Activated naive CD8-positive, alpha-beta T cell (primary cell): ENCODE results near the gene SIGLEC6.

ENCODE experiments used
- H3K27ac Mint-ChIP-seq: one replicate; pipeline ENCODE4 v1.8.0; 2021; ENCODE audit warnings: mixed read lengths
- H3K27me3 Mint-ChIP-seq: one replicate; pipeline ENCODE4 v1.8.0; 2021; ENCODE audit warnings: mixed read lengths
- H3K36me3 Mint-ChIP-seq: one replicate; pipeline ENCODE4 v1.8.0; 2021; ENCODE audit warnings: mixed read lengths
- H3K4me1 Mint-ChIP-seq: one replicate; pipeline ENCODE4 v1.8.0; 2021; ENCODE audit warnings: low read depth, mixed read lengths
- H3K4me3 Mint-ChIP-seq: one replicate; pipeline ENCODE4 v1.8.0; 2021; ENCODE audit warnings: mild to moderate bottlenecking, mixed read lengths
- H3K9me3 Mint-ChIP-seq: one replicate; pipeline ENCODE4 v1.8.0; 2021; ENCODE audit warnings: low read depth, mixed read lengths

Gene SIGLEC6

GRCh38 chr19:51531349-51532315 lies at the start of gene SIGLEC6:
Gene SIGLEC6 (minus strand): TSS chr19:51531670. CDS start chr19:51531648, 22 bp downstream.
- H3K9me3 Mint-ChIP-seq = no peaks in the 10 kb centered on the region
- H3K27me3 Mint-ChIP-seq = peaks cover 30% of the 10 kb centered on the region
- no peak within 1 kb of the TSS for H3K27ac Mint-ChIP-seq
- H3K4me3 Mint-ChIP-seq = no peak within 1 kb of the TSS
- H3K4me1 Mint-ChIP-seq = no peaks in the 10 kb centered on the region
- no peaks in the 10 kb centered on the region for H3K36me3 Mint-ChIP-seq

GRCh38 chr19:51576850-51577249 lies 45.4 kb upstream of the SIGLEC6 start:
- peaks cover 22% of the 10 kb centered on the region for H3K4me1 Mint-ChIP-seq
- no peaks in the 10 kb centered on the region for H3K27me3 Mint-ChIP-seq
- H3K4me3 Mint-ChIP-seq = no peak overlapping the region
- no peaks in the 10 kb centered on the region for H3K9me3 Mint-ChIP-seq
- peaks cover 35% of the 10 kb centered on the region for H3K36me3 Mint-ChIP-seq
- no peak overlapping the region for H3K27ac Mint-ChIP-seq

GRCh38 chr19:51573331-51573730 lies 41.9 kb upstream of the SIGLEC6 start:
- Mint-ChIP-seq H3K4me1 (peaks cover 33% of the 10 kb centered on the region), H3K36me3 (peaks cover 15% of the 10 kb centered on the region), H3K9me3 (no peaks in the 10 kb centered on the region), H3K27ac (no peak overlapping the region), H3K27me3 (no peaks in the 10 kb centered on the region), H3K4me3 (no peak overlapping the region)

- H3K27ac Mint-ChIP-seq = no peak overlapping the region
- H3K4me3 Mint-ChIP-seq = peak overlapping the region; percentile 100
- H3K4me1 Mint-ChIP-seq = peaks cover 33% of the 10 kb centered on the region
- no peaks in the 10 kb centered on the region for H3K27me3 Mint-ChIP-seq
- H3K36me3 Mint-ChIP-seq = peaks cover 15% of the 10 kb centered on the region
- no peaks in the 10 kb centered on the region for H3K9me3 Mint-ChIP-seq
These were observed 41.4 kb upstream of the SIGLEC6 start for GRCh38 chr19:51572908-51573307.

GRCh38 chr19:51572410-51572809 lies 40.9 kb upstream of the SIGLEC6 start:
- Mint-ChIP-seq H3K9me3 (no peaks in the 10 kb centered on the region), H3K36me3 (peaks cover 15% of the 10 kb centered on the region), H3K27ac (no peak overlapping the region), H3K4me3 (peak overlapping the region; percentile 100), H3K27me3 (no peaks in the 10 kb centered on the region), H3K4me1 (peaks cover 33% of the 10 kb centered on the region)

GRCh38 chr19:51571599-51571998 lies 40.1 kb upstream of the SIGLEC6 start:
- Mint-ChIP-seq H3K9me3 (no peaks in the 10 kb centered on the region), H3K4me1 (peaks cover 31% of the 10 kb centered on the region), H3K27me3 (peaks cover 2% of the 10 kb centered on the region), H3K4me3 (peak overlapping the region; percentile 100), H3K27ac (peak overlapping the region; percentile 95), H3K36me3 (peaks cover 7% of the 10 kb centered on the region)

GRCh38 chr19:51570962-51571575 lies 39.6 kb upstream of the SIGLEC6 start, which contains the start of gene ZNF175:
Gene ZNF175 (plus strand): TSS chr19:51571283. CDS start chr19:51573330, 2,047 bp downstream.
- H3K4me1 Mint-ChIP-seq = peaks cover 29% of the 10 kb centered on the region
- peaks cover 5% of the 10 kb centered on the region for H3K36me3 Mint-ChIP-seq
- peaks cover 4% of the 10 kb centered on the region for H3K27me3 Mint-ChIP-seq
- H3K4me3 Mint-ChIP-seq = peak within 1 kb of the TSS; percentile 100
- H3K27ac Mint-ChIP-seq = peak within 1 kb of the TSS; percentile 95
- no peaks in the 10 kb centered on the region for H3K9me3 Mint-ChIP-seq

GRCh38 chr19:51568456-51568855 lies 37.0 kb upstream of the SIGLEC6 start:
- H3K36me3 Mint-ChIP-seq = peaks cover 5% of the 10 kb centered on the region
- peaks cover 11% of the 10 kb centered on the region for H3K27me3 Mint-ChIP-seq
- H3K4me3 Mint-ChIP-seq = no peak overlapping the region

GRCh38 chr19:51567583-51567982 lies 36.1 kb upstream of the SIGLEC6 start:
- no peak overlapping the region for H3K4me3 Mint-ChIP-seq
- peaks cover 12% of the 10 kb centered on the region for H3K27me3 Mint-ChIP-seq
- H3K9me3 Mint-ChIP-seq = no peaks in the 10 kb centered on the region
- H3K4me1 Mint-ChIP-seq = peaks cover 19% of the 10 kb centered on the region
- H3K27ac Mint-ChIP-seq = no peak overlapping the region
- peaks cover 3% of the 10 kb centered on the region for H3K36me3 Mint-ChIP-seq

More at GRCh38 chr19:51568456-51568855, 37.0 kb upstream of the SIGLEC6 start:
- Mint-ChIP-seq H3K27ac (no peak overlapping the region), H3K9me3 (no peaks in the 10 kb centered on the region), H3K4me1 (peaks cover 23% of the 10 kb centered on the region)

- Mint-ChIP-seq H3K4me3 (no peak overlapping the region), H3K27ac (no peak overlapping the region), H3K4me1 (peaks cover 9% of the 10 kb centered on the region), H3K9me3 (no peaks in the 10 kb centered on the region), H3K36me3 (no peaks in the 10 kb centered on the region), H3K27me3 (peaks cover 15% of the 10 kb centered on the region)
These were observed 35.1 kb upstream of the SIGLEC6 start for GRCh38 chr19:51566489-51567100.

- Mint-ChIP-seq H3K27me3 (peaks cover 24% of the 10 kb centered on the region), H3K27ac (no peak overlapping the region), H3K36me3 (no peaks in the 10 kb centered on the region)
These were observed 34.1 kb upstream of the SIGLEC6 start for GRCh38 chr19:51565583-51565982.

GRCh38 chr19:51564791-51565190 lies 33.3 kb upstream of the SIGLEC6 start:
- H3K4me3 Mint-ChIP-seq = no peak overlapping the region
- H3K36me3 Mint-ChIP-seq = no peaks in the 10 kb centered on the region
- H3K27me3 Mint-ChIP-seq = peaks cover 29% of the 10 kb centered on the region
- H3K9me3 Mint-ChIP-seq = no peaks in the 10 kb centered on the region
- H3K27ac Mint-ChIP-seq = no peak overlapping the region
- no peaks in the 10 kb centered on the region for H3K4me1 Mint-ChIP-seq

More at GRCh38 chr19:51565583-51565982, 34.1 kb upstream of the SIGLEC6 start:
- Mint-ChIP-seq H3K4me1 (peaks cover 2% of the 10 kb centered on the region), H3K9me3 (no peaks in the 10 kb centered on the region), H3K4me3 (no peak overlapping the region)

- Mint-ChIP-seq H3K27me3 (peaks cover 30% of the 10 kb centered on the region), H3K27ac (no peak overlapping the region), H3K4me3 (no peak overlapping the region), H3K4me1 (no peaks in the 10 kb centered on the region), H3K36me3 (no peaks in the 10 kb centered on the region), H3K9me3 (no peaks in the 10 kb centered on the region)
These were observed 28.9 kb upstream of the SIGLEC6 start for GRCh38 chr19:51560339-51560738.

GRCh38 chr19:51559240-51559639 lies 27.8 kb upstream of the SIGLEC6 start:
- H3K9me3 Mint-ChIP-seq = no peaks in the 10 kb centered on the region
- no peak overlapping the region for H3K4me3 Mint-ChIP-seq
- H3K27me3 Mint-ChIP-seq = peaks cover 34% of the 10 kb centered on the region
- no peaks in the 10 kb centered on the region for H3K36me3 Mint-ChIP-seq
- no peak overlapping the region for H3K27ac Mint-ChIP-seq
- no peaks in the 10 kb centered on the region for H3K4me1 Mint-ChIP-seq
